ENCODE measurements around the gene CCL17. TPM values are rescaled to one million over a fixed set of nuclear protein-coding genes. Genes with fewer than 3 reads are reported as not detected.

The CCL17 gene
- total RNA-seq, 1 donor = not detected

DNA sequence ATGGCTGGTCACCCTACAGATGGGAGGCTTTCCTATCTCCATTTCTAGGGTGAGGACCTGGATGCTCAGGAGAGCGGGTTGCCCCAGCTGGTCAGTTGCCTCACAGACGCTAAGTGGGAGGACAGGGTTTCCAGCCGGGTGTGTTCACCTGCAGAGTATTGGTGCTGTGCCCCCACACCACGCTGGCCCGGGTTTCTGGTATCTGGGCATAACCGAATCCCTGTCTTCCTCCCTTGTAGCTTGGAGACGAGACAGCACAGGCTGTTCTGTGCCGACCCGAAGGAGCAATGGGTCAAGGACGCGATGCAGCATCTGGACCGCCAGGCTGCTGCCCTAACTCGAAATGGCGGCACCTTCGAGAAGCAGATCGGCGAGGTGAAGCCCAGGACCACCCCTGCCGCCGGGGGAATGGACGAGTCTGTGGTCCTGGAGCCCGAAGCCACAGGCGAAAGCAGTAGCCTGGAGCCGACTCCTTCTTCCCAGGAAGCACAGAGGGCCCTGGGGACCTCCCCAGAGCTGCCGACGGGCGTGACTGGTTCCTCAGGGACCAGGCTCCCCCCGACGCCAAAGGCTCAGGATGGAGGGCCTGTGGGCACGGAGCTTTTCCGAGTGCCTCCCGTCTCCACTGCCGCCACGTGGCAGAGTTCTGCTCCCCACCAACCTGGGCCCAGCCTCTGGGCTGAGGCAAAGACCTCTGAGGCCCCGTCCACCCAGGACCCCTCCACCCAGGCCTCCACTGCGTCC is 22.6 kb upstream of the CCL17 start:
- Histone ChIP-seq H3K27me3 (ENCODE audit: insufficient read depth, low read length) (peaks cover 6% of the 10 kb centered on the region), H3K79me2 (ENCODE audit: insufficient read depth, low read length) (no peaks in the 10 kb centered on the region), H3K4me1 (ENCODE audit: insufficient read depth, low read length) (no peaks in the 10 kb centered on the region), H3K27ac (ENCODE audit: low read depth, low read length) (no peak overlapping the region), H3K9me3 (ENCODE audit: low read depth, low read length) (no peaks in the 10 kb centered on the region), H3K36me3 (ENCODE audit: insufficient read depth, low read length) (no peaks in the 10 kb centered on the region), H3K4me3 (ENCODE audit: insufficient read depth, low read length) (no peak overlapping the region), H4K20me1 (ENCODE audit: insufficient read depth, low read length) (no peaks in the 10 kb centered on the region), H3K4me2 (ENCODE audit: insufficient read depth, low read length) (no peak overlapping the region), H2AFZ (ENCODE audit: low read length) (no peak overlapping the region)
- peak; percentile 61 for DNase-seq (ENCODE audit: insufficient read length, low spot score, missing footprints)
- TF ChIP-seq, protein P1, sequence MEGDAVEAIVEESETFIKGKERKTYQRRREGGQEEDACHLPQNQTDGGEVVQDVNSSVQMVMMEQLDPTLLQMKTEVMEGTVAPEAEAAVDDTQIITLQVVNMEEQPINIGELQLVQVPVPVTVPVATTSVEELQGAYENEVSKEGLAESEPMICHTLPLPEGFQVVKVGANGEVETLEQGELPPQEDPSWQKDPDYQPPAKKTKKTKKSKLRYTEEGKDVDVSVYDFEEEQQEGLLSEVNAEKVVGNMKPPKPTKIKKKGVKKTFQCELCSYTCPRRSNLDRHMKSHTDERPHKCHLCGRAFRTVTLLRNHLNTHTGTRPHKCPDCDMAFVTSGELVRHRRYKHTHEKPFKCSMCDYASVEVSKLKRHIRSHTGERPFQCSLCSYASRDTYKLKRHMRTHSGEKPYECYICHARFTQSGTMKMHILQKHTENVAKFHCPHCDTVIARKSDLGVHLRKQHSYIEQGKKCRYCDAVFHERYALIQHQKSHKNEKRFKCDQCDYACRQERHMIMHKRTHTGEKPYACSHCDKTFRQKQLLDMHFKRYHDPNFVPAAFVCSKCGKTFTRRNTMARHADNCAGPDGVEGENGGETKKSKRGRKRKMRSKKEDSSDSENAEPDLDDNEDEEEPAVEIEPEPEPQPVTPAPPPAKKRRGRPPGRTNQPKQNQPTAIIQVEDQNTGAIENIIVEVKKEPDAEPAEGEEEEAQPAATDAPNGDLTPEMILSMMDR (IDR thresholded peaks at IDR 0.05; ENCODE audit: extremely low read depth, low read depth, low read length) = no peak

GRCh38 chr16:57382535-57383275 is 21.9 kb upstream of the CCL17 start:
- Histone ChIP-seq H3K4me1 (ENCODE audit: insufficient read depth, low read length) (no peaks in the 10 kb centered on the region), H3K27me3 (ENCODE audit: insufficient read depth, low read length) (peaks cover 6% of the 10 kb centered on the region), H4K20me1 (ENCODE audit: insufficient read depth, low read length) (no peaks in the 10 kb centered on the region), H3K9me3 (ENCODE audit: low read depth, low read length) (no peaks in the 10 kb centered on the region), H3K4me3 (ENCODE audit: insufficient read depth, low read length) (no peak overlapping the region), H3K4me2 (ENCODE audit: insufficient read depth, low read length) (no peak overlapping the region), H3K36me3 (ENCODE audit: insufficient read depth, low read length) (no peaks in the 10 kb centered on the region), H3K27ac (ENCODE audit: low read depth, low read length) (no peak overlapping the region), H2AFZ (ENCODE audit: low read length) (no peak overlapping the region), H3K79me2 (ENCODE audit: insufficient read depth, low read length) (no peaks in the 10 kb centered on the region)
- TF ChIP-seq, protein P1 (IDR thresholded peaks at IDR 0.05; ENCODE audit: extremely low read depth, low read depth, low read length) = peak; percentile 6
- DNase-seq (ENCODE audit: insufficient read length, low spot score, missing footprints) = peak; percentile 31

DNA sequence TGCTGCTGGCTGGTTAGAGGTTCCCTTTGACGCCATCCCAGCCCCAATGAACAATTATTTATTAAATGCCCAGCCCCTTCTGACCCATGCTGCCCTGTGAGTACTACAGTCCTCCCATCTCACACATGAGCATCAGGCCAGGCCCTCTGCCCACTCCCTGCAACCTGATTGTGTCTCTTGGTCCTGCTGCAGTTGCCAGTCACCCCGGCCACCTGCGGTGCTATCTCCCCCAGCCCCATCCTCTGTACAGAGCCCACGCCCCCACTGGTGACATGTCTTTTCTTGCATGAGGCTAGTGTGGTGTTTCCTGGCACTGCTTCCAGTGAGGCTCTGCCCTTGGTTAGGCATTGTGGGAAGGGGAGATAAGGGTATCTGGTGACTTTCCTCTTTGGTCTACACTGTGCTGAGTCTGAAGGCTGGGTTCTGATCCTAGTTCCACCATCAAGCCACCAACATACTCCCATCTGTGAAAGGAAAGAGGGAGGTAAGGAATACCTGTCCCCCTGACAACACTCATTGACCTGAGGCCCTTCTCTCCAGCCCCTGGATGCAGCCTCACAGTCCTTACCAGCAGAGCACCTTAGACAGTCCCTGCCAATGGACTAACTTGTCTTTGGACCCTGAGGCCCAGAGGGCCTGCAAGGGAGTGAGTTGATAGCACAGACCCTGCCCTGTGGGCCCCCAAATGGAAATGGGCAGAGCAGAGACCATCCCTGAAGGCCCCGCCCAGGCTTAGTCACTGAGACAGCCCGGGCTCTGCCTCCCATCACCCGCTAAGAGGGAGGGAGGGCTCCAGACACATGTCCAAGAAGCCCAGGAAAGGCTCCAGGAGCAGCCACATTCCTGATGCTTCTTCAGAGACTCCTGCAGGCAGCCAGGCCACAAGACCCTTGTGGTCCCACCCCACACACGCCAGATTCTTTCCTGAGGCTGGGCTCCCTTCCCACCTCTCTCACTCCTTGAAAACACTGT is 21.0 kb upstream of the CCL17 start:
- no peak overlapping the region for H2AFZ ChIP-seq (ENCODE audit: low read length)
- no peaks in the 10 kb centered on the region for H3K9me3 ChIP-seq (ENCODE audit: low read depth, low read length)
- no peaks in the 10 kb centered on the region for H3K36me3 ChIP-seq (ENCODE audit: insufficient read depth, low read length)
- H4K20me1 ChIP-seq (ENCODE audit: insufficient read depth, low read length) = no peaks in the 10 kb centered on the region
- no peak overlapping the region for H3K27ac ChIP-seq (ENCODE audit: low read depth, low read length)
- DNase-seq (ENCODE audit: insufficient read length, low spot score, missing footprints) = peak; percentile 81
- TF ChIP-seq, protein P1 (IDR thresholded peaks at IDR 0.05; ENCODE audit: extremely low read depth, low read depth, low read length) = no peak
- no peak overlapping the region for H3K4me2 ChIP-seq (ENCODE audit: insufficient read depth, low read length)
- no peak overlapping the region for H3K4me3 ChIP-seq (ENCODE audit: insufficient read depth, low read length)
- no peaks in the 10 kb centered on the region for H3K79me2 ChIP-seq (ENCODE audit: insufficient read depth, low read length)
- no peaks in the 10 kb centered on the region for H3K4me1 ChIP-seq (ENCODE audit: insufficient read depth, low read length)
- H3K27me3 ChIP-seq (ENCODE audit: insufficient read depth, low read length) = peaks cover 6% of the 10 kb centered on the region
